ENCODE data around the gene OR10A5. TPM values are rescaled to one million over a fixed set of nuclear protein-coding genes. Genes with fewer than 3 reads are reported as not detected.

OR10A5 gene
- total and polyA plus RNA-seq, 9 of the 15 experiments (the other 6 are each of a cell fraction or from before 2014, with no cell fraction given) = 0.14 TPM; not detected in 8

DNA sequence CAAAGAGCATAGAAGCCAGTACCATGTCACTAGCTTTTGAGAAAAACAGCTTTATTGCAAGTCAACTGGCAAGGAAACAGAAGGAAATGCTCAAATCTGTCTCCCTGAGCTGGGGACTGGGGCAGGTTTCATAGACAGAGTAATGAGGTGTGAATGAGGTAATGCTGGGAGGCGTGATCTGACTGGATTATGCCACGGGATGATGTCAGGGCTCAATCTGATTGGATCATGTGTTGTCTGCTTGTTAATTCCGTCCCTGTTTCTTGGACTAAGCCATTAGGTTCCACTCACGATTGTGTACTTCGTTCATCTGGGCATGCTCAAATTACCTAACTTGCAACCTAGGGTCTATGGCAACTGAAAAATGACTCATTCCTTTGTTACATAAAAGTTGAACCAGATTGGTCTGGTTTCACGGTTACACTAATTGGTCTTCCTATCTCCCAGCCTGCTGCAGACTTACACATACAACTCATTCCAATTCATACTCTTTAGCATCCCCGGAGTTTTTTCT is 20.2 kb upstream of the OR10A5 start (continued):
- peak; percentile 56; the same call in 1 of the 2 replicates for TF ChIP-seq ZBTB40 (IDR thresholded peaks at IDR 0.05)
- no peak for TF ChIP-seq ZBTB40 (CRISPR knock-in tag; IDR thresholded peaks at IDR 0.05)

Measured in K562 (cell line).